Natural killer cell (primary cell): ENCODE data around the gene CD2AP. TPM values are rescaled to one million over a fixed set of nuclear protein-coding genes. Genes with fewer than 3 reads are reported as not detected.

Experiments used
- ATAC-seq, 3 donors: fragments of 150-1000 bp in 2 of 3; fragments of 200-7000 bp in 1 of 3; cut with Tn5 transposase; 1 replicate in 1 of 3; 2 replicates in 2 of 3; pipeline ENCODE4 v1.10.0; 2021; ENCODE audit warnings: mild to moderate bottlenecking in 2 of 3, moderate library complexity in 2 of 3
- DNase-seq, 2 donors: peaks; one replicate each; pipeline versions ENCODE4 v3.0.0 to v3.0.0-alpha.2; 2013 to 2021; ENCODE audit warnings: mixed read lengths in 1 of 2
- H3K27ac ChIP-seq: one replicate; pipeline ENCODE4 v1.5.1; 2013; ENCODE audit warnings: mild to moderate bottlenecking, low read length
- H3K27me3 ChIP-seq: one replicate; pipeline ENCODE4 v1.6.1; 2013; ENCODE audit warnings: low read length; ENCODE audit not compliant: control insufficient read depth, insufficient read depth
- H3K36me3 ChIP-seq: one replicate; pipeline ENCODE4 v1.6.1; 2013; ENCODE audit warnings: low read length; ENCODE audit not compliant: control insufficient read depth, insufficient read depth
- H3K4me1 ChIP-seq: one replicate; pipeline ENCODE4 v1.6.1; 2013; ENCODE audit warnings: low read length; ENCODE audit not compliant: control insufficient read depth, insufficient read depth
- H3K4me3 ChIP-seq: one replicate; pipeline ENCODE4 v1.5.1; 2013; ENCODE audit warnings: low read length
- H3K9me3 ChIP-seq: one replicate; pipeline ENCODE4 v1.6.1; 2013; ENCODE audit warnings: low read length; ENCODE audit not compliant: control insufficient read depth, insufficient read depth
- H3K27ac Mint-ChIP-seq, 2 donors: one replicate each; pipeline ENCODE4 v1.8.0; 2022; ENCODE audit warnings: mild to moderate bottlenecking in 2 of 2, mixed read lengths in 2 of 2, moderate library complexity in 1 of 2
- H3K27me3 Mint-ChIP-seq, 2 donors: one replicate each; pipeline ENCODE4 v1.8.0; 2022; ENCODE audit warnings: low read depth in 2 of 2, mixed read lengths in 2 of 2
- H3K36me3 Mint-ChIP-seq: one replicate; pipeline ENCODE4 v1.8.0; 2022; ENCODE audit warnings: mixed read lengths
- H3K4me1 Mint-ChIP-seq, 2 donors: one replicate each; pipeline ENCODE4 v1.8.0; 2022; ENCODE audit warnings: mixed read lengths in 2 of 2
- H3K4me3 Mint-ChIP-seq: one replicate; pipeline ENCODE4 v1.8.0; 2022; ENCODE audit warnings: mild to moderate bottlenecking, moderate library complexity, mixed read lengths
- H3K9me3 Mint-ChIP-seq, 2 donors: one replicate each; pipeline ENCODE4 v1.8.0; 2022; ENCODE audit warnings: mixed read lengths in 2 of 2
- WGBS: methylation state at CpG from one replicate; pipeline ENCODE4 v1.1.7; 2013; ENCODE audit warnings: missing lambda C conversion rate; ENCODE audit not compliant: insufficient coverage; 5-methylcytosine and 5-hydroxymethylcytosine counted together
- intact Hi-C: fragments of 100-400 bp; cut with micrococcal nuclease; formaldehyde crosslinking; loops from one replicate; pipeline ENCODE4 v1.14.2; 2022
- total RNA-seq, 4 donors: library from RNA; stranded (reverse); fragments of 120-200 nt in 1 of 4; gene quantifications; one replicate each; pipeline versions ENCODE4 v1.2.3 to v1.2.4, GENCODE V29; 2013 to 2022
- TF ChIP-seq, protein P1 (sequence below): fragments of 200-600 bp; IDR thresholded peaks from one replicate; pipeline ENCODE4 v1.8.0; 2022; ENCODE audit warnings: antibody characterized with exemption

CD2AP gene
- total RNA-seq, 3 donors from 2014 or later (not counting 1 experiment from before 2014, with no cell fraction given) = 23.8 to 26.3 (median 26.3) TPM

DNA sequence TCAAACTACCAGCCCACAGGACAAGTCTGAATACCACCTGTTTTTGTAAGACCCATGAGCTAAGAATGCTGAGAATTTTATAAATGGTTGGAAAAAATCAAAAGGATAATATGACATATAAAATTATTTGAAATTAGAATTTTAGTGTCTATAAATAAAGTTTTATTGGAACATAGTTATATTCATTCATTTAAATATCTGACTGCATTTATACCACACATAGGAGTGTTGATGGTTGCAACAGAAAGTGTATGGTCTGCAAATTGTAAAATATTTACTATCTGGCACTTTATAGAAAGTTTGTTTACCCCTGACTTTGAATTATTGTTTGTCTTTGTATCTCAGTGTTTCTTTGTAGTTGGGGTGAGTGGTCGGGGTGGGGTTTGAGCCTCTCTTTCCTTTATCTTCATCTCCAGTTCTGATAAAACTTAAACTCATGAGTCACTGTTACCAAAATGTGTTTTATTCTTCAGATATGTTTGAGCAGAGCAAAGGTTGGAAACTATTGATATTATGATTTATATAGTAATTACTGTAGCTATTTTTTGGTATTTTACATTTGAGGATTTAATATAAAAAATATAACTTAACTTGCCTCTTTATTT, 55.5 kb downstream of the CD2AP start:
- WGBS = no CpG with 5 or more reads among the region's 1 CpG
- H3K36me3 ChIP-seq = peaks cover 18% of the 10 kb centered on the region
- H3K4me3 ChIP-seq = no peak overlapping the region
- H3K4me1 Mint-ChIP-seq = peaks cover 15 to 16% of the 10 kb centered on the region in 2 donors
- H3K4me1 ChIP-seq = peaks cover 7% of the 10 kb centered on the region
- no peaks in the 10 kb centered on the region for H3K9me3 Mint-ChIP-seq
- H3K27me3 ChIP-seq = no peaks in the 10 kb centered on the region
- TF ChIP-seq, protein P1, sequence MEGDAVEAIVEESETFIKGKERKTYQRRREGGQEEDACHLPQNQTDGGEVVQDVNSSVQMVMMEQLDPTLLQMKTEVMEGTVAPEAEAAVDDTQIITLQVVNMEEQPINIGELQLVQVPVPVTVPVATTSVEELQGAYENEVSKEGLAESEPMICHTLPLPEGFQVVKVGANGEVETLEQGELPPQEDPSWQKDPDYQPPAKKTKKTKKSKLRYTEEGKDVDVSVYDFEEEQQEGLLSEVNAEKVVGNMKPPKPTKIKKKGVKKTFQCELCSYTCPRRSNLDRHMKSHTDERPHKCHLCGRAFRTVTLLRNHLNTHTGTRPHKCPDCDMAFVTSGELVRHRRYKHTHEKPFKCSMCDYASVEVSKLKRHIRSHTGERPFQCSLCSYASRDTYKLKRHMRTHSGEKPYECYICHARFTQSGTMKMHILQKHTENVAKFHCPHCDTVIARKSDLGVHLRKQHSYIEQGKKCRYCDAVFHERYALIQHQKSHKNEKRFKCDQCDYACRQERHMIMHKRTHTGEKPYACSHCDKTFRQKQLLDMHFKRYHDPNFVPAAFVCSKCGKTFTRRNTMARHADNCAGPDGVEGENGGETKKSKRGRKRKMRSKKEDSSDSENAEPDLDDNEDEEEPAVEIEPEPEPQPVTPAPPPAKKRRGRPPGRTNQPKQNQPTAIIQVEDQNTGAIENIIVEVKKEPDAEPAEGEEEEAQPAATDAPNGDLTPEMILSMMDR = no peak
- peaks cover 6% of the 10 kb centered on the region for H3K36me3 Mint-ChIP-seq
- ATAC-seq = no peak
- H3K27me3 Mint-ChIP-seq = no peaks in the 10 kb centered on the region
- intact Hi-C loops = no loop called here
- no peak for DNase-seq
- no peak overlapping the region for H3K4me3 Mint-ChIP-seq
- H3K27ac ChIP-seq = no peak overlapping the region
- no peak overlapping the region for H3K27ac Mint-ChIP-seq
- H3K9me3 ChIP-seq = no peaks in the 10 kb centered on the region

GRCh38 chr6:47534063-47534462, 56.5 kb downstream of the CD2AP start:
- Mint-ChIP-seq H3K9me3 (no peaks in the 10 kb centered on the region), H3K4me1 (peaks cover 10 to 12% of the 10 kb centered on the region in 2 donors), H3K27ac (no peak overlapping the region), H3K27me3 (no peaks in the 10 kb centered on the region), H3K36me3 (peaks cover 6% of the 10 kb centered on the region), H3K4me3 (no peak overlapping the region)
- Histone ChIP-seq H3K9me3 (no peaks in the 10 kb centered on the region), H3K36me3 (peaks cover 18% of the 10 kb centered on the region), H3K4me1 (peaks cover 7% of the 10 kb centered on the region), H3K27me3 (no peaks in the 10 kb centered on the region), H3K27ac (no peak overlapping the region), H3K4me3 (no peak overlapping the region)
- ATAC-seq (no peak), DNase-seq (no peak)
- intact Hi-C loops = no loop called here
- TF ChIP-seq, protein P1 = no peak

- no peaks in the 10 kb centered on the region for H3K27me3 Mint-ChIP-seq
- no peaks in the 10 kb centered on the region for H3K27me3 ChIP-seq
- H3K36me3 Mint-ChIP-seq = peaks cover 6% of the 10 kb centered on the region
- peaks cover 18% of the 10 kb centered on the region for H3K36me3 ChIP-seq
- no peaks in the 10 kb centered on the region for H3K9me3 ChIP-seq
- H3K4me1 Mint-ChIP-seq = peaks cover 6 to 7% of the 10 kb centered on the region in 2 donors
- intact Hi-C loops = no loop called here
- no peak overlapping the region for H3K4me3 ChIP-seq
- no peaks in the 10 kb centered on the region for H3K4me1 ChIP-seq
- DNase-seq = no peak
- H3K9me3 Mint-ChIP-seq = no peaks in the 10 kb centered on the region
- no peak overlapping the region for H3K4me3 Mint-ChIP-seq
- H3K27ac Mint-ChIP-seq = no peak overlapping the region
- no peak overlapping the region for H3K27ac ChIP-seq
- WGBS = no CpG with 5 or more reads among the region's 2 CpGs
- no peak for ATAC-seq
- TF ChIP-seq, protein P1 = no peak
These were observed 58.0 kb downstream of the CD2AP start for GRCh38 chr6:47535316-47536225.
